ENCODE data around the gene HINFP.
A peak's percentile ranks its signal among the peaks of the same experiment; 100 is the strongest.
"Not testable (repeated sequence)": the region's sequence is repeated elsewhere in the genome, so short reads cannot be mapped to it uniquely, and the experiment has no call there.

Gene HINFP

DNA sequence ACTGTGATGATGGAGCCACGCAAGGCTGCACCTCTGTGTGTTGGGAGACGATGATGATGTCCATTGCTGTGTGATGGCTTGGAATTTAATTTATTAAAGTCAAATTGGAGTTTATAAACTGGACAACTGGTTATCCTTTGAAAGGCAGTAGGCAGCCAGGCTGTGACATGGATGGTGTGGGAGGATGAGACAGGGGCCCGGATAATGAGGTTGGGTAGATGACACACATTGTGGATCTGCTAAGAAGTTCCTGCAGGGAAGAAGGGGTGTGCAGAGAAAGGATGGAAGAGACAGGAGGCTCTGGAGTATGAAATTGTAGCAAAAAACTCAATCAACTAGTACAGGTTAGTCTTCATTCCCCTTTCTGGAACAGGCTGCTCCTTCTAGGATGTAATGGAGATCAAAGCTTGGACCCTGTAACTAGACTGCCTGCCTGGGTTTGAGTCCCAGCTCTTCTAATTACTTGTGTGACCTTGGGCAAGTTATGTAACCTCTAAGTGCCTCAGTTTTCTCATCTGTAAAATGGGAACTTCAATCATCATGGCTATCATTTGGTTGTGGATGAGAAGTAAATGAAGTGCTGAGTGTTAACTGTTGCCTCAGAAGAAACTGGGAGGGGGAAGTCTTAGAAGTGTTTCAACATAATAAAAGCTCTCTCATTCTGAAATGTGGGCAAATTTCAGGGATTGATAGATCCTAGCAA, 4.2 kb upstream of the HINFP start:
- no peak for DNase-seq (ENCODE audit: low read depth, low spot score)

GRCh38 chr11:119118227-119118626, 3.2 kb upstream of the HINFP start:
- no peak for DNase-seq (ENCODE audit: low read depth, low spot score)

DNA sequence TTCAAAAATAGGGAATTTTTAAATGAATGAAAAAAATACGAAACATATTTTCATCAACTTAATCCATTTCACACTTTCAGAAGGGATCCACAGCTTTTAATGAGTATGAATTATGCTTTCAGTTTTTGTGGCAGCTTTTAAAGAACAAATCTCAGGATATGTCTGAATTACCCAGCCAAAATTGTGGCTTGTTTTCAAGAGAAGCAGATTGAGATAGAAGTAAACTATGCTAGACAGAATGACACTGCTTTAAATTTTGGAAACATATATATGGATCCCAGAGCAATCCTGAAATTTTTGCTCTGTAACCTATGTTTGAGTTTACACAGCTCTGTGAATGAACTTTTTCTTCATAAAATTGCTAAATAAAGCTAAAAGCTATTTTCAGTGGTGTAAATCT, 2.4 kb upstream of the HINFP start:
- DNase-seq (ENCODE audit: low read depth, low spot score), result no peak

DNA sequence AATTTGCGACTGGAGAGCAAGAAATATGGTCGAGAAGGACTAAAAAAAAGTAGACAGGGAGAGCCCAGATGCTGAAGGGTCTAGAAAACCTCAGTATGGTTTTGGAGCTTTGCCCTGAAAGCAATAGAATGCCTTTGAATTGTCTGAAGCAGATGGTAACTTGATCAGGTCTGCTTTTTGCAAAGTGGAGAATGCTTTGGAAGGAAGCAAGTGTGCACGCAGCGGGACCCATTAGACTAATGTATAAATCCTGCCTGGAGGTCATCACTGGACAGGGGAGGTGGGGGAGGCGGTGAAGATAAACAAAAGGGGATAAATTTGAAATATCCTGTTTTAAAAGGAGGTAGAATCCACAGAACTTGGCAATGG, 757 bp upstream of the HINFP start:
- no peak for DNase-seq (ENCODE audit: low read depth, low spot score)

GRCh38 chr11:119121811-119122124, 388 bp downstream of the HINFP start:
- no peak for DNase-seq (ENCODE audit: low read depth, low spot score)

GRCh38 chr11:119125821-119126220, 4.4 kb downstream of the HINFP start:
- DNase-seq (ENCODE audit: low read depth, low spot score), result no peak

DNA sequence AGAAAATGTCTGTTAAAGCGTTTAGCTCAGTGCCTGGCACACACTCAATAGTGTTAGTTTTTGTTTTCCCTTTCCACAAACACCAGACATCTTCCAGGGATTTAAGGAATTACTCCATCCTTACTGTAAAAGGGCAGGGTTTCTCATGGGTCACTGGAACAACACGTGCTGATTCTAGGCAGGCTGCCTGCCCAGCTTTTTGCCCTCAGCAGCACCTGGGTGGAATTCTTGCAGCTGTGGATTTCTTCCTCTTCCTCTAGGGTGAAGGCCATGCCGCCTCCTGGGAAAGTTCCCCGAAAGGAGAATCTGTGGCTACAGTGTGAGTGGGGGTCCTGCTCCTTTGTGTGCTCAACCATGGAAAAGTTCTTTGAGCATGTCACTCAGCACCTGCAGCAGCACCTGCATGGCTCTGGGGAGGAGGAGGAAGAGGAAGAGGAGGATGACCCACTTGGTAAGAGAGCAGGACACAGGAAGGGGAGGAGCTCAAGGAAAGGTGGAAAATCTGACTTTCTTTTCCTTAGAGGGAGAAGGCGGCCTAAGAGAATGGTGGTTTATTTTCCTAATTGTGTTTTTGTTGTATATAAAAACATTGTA, 5.4 kb downstream of the HINFP start:
- DNase-seq (ENCODE audit: low read depth, low spot score), result no peak

- no peak for DNase-seq (ENCODE audit: low read depth, low spot score)
Measured at GRCh38 chr11:119130662-119131061, 9.3 kb downstream of the HINFP start.

GRCh38 chr11:119134389-119134978, 13.1 kb downstream of the HINFP start:
- DNase-seq (ENCODE audit: low read depth, low spot score), result peak; percentile 12

- not testable (repeated sequence) for DNase-seq (ENCODE audit: low read depth, low spot score)
Measured at GRCh38 chr11:119139276-119139675, 17.9 kb downstream of the HINFP start.

GRCh38 chr11:119144825-119145486, 23.6 kb downstream of the HINFP start:
- DNase-seq (ENCODE audit: low read depth, low spot score), result peak; percentile 85

GRCh38 chr11:119145551-119145950, 24.2 kb downstream of the HINFP start:
- DNase-seq (ENCODE audit: low read depth, low spot score), result no peak

- peak; percentile 41 for DNase-seq (ENCODE audit: low read depth, low spot score)
Measured at GRCh38 chr11:119147604-119148333, 26.4 kb downstream of the HINFP start.

DNA sequence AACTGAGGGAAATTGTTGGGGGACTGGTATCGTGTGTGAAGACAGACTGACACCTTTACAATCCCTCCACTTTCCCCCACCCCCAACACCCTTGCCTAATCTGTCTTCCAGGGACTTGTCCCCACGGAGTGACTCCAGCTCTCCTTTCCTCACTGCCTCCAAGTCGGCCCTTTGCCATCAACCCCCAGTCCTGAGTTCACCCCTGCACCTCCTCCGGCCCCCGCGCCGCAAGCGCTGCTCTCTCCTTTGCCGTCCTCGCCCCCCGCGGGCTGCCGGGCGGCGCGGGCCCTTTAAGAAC, 27.3 kb downstream of the HINFP start:
- DNase-seq (ENCODE audit: low read depth, low spot score), result no peak

DNA sequence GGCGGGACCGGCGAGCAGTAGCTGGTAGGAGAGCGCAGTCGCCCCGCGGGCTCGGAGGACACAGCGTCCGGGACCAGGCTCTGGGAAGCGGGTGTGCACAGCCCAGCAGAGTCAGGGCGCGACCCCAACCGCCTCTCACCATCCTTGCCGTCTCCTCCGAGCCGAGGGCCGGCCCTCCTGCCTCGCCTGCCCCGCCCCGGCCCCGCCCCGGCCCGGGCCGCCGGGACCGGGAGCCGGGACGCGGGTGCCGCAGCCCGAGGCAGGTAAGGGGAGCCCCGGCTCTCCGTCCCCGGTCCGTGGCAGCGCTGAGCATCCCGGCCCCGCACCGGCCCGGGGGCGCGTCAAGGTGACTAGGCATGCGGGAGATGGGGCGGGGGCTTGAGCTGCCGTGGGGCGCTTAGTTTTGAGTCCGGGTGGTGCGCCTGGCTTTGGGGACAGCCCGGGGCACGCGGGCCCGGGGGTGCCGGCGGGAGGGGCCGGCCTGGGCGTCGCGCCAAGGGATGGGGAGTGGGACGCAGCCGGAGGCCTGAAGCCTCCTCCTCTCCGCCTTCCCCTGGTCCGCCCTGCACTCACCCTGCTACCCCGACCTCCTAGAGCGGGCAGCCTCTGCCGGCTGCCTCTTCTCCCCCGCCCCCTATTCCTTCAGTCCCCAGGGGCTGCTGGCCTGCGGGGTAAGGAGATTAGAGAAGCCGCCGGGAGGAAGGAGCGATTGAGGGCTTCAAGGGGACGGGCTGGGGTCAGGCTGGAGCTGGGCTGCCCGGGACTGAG, 27.8 kb downstream of the HINFP start, which contains the start of gene ABCG4:
ABCG4 (plus strand) TSS at position 35 of the 768 bp plus-strand sequence. CDS start 914 bp downstream, outside the sequence.
- peak; percentile 35 for DNase-seq (ENCODE audit: low read depth, low spot score)

- no peak for DNase-seq (ENCODE audit: low read depth, low spot score)
Measured at GRCh38 chr11:119149786-119150275, 28.5 kb downstream of the HINFP start.

DNA sequence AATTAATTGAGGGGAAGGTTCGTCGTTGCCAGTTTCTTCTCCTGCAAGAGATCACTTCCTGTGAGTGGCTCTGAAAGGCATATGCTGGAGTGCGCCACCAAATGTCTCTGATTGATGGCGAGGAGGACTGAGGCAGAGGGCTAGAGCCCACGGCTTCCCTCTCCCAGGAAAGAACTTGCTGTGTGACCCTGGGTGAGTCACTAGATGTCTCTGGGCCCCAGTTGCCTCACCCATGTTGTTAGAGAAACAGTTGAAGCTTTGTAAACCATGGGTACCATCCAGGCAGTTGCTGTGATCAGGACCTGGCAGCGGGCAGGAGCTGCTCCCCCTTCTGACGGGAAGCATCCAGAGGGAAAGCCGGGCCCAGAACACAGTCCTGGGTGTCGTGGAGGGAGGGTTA, 30.7 kb downstream of the HINFP start:
- DNase-seq (ENCODE audit: low read depth, low spot score), result no peak

DNA sequence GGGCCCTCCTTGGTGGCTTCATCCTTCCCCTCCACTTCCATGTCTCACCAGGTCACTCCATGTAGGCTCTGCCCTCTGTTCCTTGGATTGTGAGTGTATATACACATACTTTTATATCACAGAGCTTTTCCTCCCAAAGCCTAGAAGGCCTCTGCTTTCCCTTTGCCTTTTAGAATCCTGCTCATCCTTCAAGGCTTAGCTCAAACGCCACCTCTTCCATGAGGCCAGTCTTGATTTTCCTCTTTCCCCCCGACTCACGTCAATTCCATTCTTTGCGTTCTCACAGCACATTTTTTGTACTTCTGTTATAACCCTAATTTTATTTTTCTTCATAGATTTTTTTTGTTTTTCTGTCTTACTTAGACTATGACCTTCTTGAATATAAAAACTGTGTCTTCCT, 31.2 kb downstream of the HINFP start:
- DNase-seq (ENCODE audit: low read depth, low spot score), result no peak

DNA sequence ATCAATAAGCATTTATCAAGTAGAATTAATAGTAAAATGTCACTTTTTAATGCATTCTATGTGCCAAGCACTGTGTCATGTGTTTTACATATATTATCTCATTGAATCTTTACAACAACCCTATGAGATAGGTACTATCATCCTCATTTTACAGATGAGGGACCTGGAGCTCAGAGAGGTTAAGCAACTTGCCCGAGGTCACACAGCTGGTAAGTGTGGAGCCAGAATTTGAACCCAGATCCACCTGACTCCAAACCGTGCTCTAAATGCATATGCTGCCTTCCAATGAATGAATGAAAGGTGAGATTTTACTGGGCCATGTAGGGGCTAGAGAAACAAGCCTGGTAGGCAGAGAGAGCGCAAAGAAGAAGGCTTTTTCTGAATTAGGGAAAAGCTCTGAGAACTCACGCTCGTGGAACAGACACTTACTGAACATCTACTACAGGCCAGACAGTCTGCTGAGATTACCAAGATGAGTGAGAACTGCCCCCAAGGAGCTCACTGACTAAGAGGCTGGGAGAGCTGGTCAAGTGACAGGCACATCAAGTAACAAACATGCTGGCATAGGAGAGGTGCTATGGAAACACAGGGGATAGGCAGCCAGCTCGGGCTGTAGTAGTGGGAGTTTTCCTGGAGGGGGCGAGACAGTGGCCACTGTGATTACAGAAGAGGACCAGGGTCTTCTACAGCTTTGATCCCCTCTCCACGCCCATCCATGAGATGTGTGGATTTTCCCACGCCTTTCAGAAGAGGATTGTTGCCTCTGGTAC, 31.9 kb downstream of the HINFP start:
- DNase-seq (ENCODE audit: low read depth, low spot score), result peak; percentile 47

DNA sequence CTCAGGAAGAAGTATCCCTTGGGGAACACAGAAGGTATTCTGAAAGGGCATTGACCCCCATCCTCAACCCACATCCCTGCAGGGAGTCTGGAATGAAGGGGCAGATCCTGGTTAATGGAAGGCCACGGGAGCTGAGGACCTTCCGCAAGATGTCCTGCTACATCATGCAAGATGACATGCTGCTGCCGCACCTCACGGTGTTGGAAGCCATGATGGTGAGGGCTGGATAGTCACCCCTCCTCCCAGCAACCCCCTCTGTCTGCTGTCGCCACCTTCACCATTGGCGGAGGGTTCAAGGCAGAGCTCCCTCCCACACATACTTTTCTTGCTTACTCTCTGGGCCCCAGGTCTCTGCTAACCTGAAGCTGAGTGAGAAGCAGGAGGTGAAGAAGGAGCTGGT, 32.8 kb downstream of the HINFP start:
- DNase-seq (ENCODE audit: low read depth, low spot score), result no peak
